NCI-H1417 (cell line): ENCODE results near the gene RAB39A.
A peak's percentile ranks its signal among the peaks of the same experiment; 100 is the strongest.

Experiments
- DNase-seq, 3 experiments: peaks; one replicate each; lab custom pipeline; 2025; lab: John Stamatoyannopoulos, UW

The RAB39A gene

DNA sequence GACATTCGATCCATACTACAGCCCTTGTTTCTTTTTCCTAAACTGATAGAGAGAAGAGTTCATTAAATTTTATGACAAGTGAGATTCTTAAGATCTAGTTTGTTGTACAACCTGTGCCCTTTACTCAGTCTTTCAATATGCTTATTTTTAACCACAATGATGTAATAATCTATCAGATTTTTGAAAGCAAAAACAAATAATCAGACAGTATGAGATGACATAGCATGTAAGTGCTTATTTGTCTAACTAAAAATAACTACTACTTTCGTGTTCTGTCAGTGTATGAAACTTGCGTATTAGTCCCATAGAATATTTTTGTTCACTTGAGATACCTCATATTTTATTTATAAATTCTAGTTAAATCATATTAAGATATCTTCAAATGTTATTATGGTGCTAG, 33.2 kb downstream of the RAB39A start:
- DNase-seq: no peak

- no peak for DNase-seq
Measured at GRCh38 chr11:107962181-107962580, 33.9 kb downstream of the RAB39A start.

DNA sequence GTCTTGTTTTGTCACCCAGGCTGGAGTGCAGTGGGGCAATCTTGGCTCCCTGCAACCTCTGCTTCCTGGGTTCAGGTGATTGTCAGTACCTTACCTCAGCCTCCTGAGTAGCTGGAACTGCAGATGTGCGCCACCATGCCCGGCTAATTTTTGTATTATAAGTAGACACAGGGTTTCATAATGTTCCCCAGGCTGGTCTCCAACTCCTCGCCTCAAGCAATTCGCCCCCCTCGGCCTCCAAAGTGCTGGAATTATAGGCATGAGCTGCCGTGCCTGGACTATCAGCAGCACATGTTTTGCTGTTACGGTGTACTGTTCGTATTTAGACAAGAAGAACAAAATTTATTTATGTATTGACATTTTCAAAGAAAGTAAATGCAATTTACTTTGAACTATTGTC, 34.8 kb downstream of the RAB39A start:
- no peak for DNase-seq

DNA sequence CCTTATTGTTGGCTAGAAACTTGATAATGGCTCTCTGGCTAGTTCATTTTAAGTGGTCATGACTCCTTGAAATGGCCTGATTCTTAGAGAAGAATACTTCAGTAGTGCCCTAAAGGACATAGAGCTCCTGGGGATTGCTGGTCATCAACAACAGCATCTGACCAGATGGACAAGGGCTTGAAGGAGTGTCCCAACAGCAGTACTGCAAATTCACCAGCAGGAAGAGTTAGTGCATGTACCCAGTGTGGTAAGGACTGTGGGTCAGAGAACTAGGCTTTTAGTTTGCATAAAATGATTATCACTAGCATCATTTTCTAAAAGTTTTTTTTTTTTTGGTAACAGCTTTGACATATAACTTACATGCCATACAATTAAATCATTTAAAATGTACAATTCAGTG, 41.0 kb downstream of the RAB39A start:
- DNase-seq: no peak

DNA sequence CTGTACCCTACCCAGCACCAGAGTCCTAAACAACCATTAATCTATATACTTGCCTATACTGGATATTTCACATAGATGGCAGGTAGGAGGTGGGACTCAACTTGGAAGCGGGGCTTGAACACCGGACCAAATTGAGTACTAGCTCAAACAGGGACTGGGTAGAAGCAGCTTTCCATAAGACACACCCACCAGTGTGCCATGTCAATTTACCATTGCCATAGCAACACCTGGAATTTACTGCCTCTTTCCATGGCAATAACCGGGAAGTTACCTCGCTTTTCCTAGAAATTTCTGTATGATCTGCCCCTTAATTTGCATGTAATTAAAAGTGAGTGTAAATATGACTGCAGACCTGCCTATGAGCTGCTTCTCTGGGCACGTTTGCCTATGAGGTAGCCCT, 41.8 kb downstream of the RAB39A start:
- no peak for DNase-seq

- DNase-seq: no peak
Measured at GRCh38 chr11:107973641-107974040, 45.4 kb downstream of the RAB39A start.

DNA sequence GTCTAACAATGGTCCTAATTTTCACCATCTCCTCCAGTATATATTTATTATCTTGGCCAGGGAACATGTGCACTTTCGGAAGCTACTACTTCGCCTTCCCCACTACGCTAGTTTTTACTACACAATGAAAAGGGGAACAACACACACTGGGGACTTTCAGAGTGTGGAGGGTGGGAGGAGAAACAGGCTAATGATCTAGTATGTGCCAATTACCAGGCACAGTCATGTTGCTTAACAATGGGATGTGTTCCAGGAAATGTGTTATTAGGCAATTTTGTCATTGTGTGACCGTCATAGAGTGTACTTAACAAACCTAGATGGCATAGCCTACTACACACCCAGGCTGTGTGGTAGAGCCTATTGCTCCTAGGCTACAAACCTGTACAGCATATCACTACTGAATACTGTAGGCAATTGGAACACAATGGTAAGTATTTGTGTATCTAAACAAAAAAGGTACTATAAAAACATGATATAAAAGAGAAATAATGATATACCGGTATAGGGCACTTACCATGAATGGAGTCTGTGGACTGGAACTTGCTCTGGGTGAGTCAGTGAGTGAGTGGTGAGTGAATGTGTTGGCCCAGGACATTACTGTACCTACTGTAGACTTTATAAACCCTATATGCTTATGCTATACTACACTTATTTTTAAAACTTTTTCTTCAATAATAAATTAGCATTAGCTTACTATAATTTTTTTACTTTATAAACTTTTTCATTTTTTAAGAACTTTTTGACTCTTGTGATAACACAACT, 60.3 kb downstream of the RAB39A start:
- peak in 1 of 3 experiments; percentile 38 for DNase-seq

GRCh38 chr11:107991868-107992414, 63.7 kb downstream of the RAB39A start:
- DNase-seq: no peak

DNA sequence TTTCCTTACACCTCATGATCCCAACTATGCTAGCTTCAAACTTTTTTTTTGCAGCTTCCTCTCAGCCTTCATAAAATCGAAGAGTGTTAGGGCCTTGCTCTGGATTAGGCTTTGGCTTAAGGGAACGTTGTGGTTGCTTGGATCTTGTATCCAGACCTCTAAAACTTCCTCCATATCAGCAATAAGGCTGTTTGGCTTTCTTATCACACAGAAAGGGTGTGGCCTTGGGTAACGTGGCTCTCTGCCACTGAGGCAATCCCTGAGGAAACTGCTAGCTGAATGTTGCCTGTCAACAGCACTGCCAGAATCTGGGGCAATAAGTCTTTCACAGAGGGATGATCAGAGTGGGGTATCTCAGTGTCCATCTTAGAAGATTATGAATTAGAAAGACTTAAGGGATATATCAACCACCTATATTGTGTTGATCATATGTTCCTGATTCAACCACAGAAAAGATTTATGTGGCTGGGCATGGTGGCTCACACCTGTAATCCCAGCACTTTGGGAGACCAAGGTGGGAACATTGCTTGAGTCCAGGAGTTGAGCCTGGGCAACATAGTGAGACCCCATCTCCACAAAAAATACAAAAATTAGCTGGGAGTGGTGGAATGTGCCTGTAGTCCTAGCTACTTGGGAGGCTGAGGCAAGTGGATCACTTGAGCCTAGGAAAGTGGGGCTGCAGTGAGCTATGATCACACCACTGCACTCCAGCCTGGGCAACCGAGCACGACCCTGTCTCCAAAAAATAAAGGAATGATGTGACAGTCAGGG, 67.9 kb downstream of the RAB39A start:
- no peak for DNase-seq

- no peak for DNase-seq
Measured at GRCh38 chr11:107998761-107999160, 70.5 kb downstream of the RAB39A start.

GRCh38 chr11:107999759-108000455, 71.7 kb downstream of the RAB39A start:
- DNase-seq: peak in 2 of 3 experiments; percentile 38 to 46

DNA sequence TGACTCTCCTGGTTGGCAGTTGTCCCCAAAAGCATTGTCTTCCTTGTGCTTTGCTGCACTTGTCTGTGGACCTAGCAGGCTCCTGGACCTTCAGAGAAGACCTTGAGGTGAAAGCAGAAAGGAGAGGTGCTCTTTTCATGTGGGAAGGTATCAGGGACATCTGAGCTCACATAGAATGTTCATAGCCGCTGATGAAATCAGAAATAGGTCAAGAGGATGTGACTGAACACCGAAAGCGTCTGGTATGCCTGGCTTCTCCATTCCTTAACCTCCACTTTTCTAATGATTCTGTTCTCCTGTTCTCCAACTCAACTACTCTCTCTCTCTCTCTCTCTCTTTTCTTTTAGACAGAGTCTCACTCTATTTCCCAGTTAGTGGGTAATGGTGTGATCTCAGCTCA, 74.2 kb downstream of the RAB39A start:
- DNase-seq: no peak

DNA sequence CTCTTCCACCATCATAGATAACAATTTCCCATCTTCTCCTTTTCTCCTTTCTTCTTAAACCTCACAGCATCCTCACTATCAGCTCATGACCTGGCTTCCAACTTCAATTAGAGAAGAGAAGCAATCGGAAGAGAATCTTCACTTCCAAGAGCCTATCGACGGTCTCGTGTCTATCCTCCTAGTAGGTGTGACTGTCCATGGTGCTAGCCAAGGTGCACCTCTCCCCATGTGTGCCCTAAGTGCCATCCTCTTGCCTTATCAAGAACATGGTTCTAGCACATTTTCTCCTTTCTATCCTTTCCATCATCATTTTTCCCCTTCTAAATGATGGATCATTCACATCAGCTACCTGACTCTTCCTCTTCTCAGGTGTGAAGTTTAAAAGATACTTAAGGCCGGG, 75.4 kb downstream of the RAB39A start:
- DNase-seq: no peak

DNA sequence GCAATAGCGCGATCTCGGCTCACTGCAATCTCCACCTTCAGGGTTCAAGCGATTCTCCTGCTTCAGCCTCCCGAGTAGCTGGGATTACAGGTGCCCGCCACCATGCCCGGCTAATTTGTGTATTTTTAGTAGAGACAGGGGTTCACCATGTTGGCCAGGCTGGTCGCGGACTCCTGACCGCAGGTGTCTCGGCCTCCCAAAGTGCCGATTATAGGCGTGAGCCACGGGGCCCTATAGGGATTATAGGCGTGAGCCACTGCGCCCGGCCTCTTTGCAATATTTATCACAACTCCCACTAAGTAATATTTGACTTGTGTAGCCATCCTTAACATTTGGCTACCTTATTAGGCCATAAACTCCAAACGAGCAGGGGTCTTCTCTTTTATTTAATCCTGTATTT, 79.6 kb downstream of the RAB39A start:
- DNase-seq: no peak

DNA sequence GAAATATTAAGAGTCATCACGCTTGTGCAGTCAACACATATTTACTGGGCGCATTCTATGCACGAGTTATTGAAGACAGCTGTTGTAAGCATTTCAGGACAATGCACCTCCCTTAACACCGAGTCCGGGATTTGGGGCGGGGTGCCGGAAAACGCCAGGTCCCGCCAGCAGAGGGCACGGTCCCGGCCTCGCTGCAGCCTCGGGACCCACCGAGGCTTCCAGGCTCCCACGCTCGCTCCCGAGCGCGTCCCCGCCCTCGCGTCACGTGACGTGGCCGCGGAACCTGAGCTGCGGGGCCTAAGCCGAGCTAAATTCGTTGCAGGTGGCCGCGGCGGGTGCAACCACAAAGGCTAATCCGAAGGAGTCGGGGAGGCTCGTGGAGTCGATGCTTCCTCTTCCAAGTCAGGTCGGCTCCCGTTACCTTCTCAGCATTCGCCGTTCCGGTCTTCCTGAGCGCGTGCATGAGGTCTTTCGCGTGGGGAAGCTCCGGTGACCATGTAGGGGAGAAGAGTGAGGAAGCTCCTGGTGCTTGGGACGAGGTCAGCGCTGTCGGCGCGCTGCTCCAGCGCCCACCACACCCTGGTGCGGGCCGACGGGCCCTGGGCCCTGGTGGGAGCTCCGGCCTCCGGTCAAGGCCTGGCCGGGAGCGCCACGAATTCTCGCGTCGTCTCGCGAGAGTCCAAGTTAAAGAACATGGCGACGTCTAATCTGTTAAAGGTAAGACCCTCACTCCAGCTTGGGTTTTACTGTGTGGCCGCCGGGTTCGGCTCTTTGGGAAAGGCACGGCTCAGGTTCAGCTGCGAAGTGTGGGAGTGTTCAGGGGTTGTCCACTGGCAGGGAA, 80.6 kb downstream of the RAB39A start, which contains the start of gene CUL5:
Gene CUL5, plus strand, starts transcription at position 243 of the 841 bp plus-strand sequence. Its CDS starts 451 bp downstream, at position 694.
- peak; percentile 91 to 96 (median 95) for DNase-seq

GRCh38 chr11:108009497-108010370, 81.5 kb downstream of the RAB39A start:
- peak in 1 of 3 experiments; percentile 71 for DNase-seq

GRCh38 chr11:108012139-108012725, 84.0 kb downstream of the RAB39A start:
- no peak for DNase-seq
